Fibroblast of lung (primary cell): ENCODE data around the gene B3GNT2.

ENCODE experiments used
- CTCF ChIP-seq, 2 donors: IDR thresholded peaks in 1 of 2; conservative IDR thresholded peaks in 1 of 2; 1 replicate in 1 of 2; 2 replicates in 1 of 2; pipeline ENCODE4 v1.5.1; 2011 to 2012; ENCODE audit warnings: low read length in 2 of 2, control low read depth in 1 of 2, inconsistent platforms in 1 of 2, low read depth in 1 of 2, mild to moderate bottlenecking in 1 of 2
- EZH2 ChIP-seq: IDR thresholded peaks from 2 replicates; pipeline ENCODE4 v1.5.1; 2012; ENCODE audit warnings: low read length, control low read depth, mild to moderate bottlenecking; ENCODE audit errors: missing control alignments

GRCh38 chr2:62195421-62196277 lies at the start of gene B3GNT2:
- TF ChIP-seq CTCF (conservative IDR thresholded peaks at IDR 0.05 in 1 of 2, IDR thresholded peaks at IDR 0.05 in 1 of 2; ENCODE audit: low read depth in 1 of 2, low read length in 2 of 2) (no peak), EZH2 (no peak)
